ENCODE measurements around the gene TNNT2.

TNNT2 gene

DNA sequence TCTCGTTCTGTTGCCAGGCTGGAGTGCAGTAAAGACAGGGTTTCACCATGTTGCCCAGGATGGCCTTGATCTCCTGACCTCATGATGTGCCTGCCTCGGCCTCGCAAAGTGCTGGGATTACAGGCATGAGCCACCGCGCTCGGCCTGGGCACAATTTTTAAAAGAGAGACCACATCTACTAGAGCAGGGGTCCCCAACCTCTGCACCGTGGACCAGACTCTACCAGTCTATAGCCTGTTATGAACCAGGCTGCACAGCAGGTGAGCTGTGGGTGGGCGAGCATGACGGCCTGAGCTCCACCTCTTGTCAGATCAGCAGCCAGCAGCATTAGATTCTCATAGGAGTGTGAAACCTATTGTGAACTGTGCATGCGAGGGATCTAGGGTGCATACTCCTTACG, 20.8 kb downstream of the TNNT2 start:
- no peak for DNase-seq (ENCODE audit: low read depth)

GRCh38 chr1:201356236-201356635, 21.2 kb downstream of the TNNT2 start:
- DNase-seq (ENCODE audit: low read depth), result no peak

DNA sequence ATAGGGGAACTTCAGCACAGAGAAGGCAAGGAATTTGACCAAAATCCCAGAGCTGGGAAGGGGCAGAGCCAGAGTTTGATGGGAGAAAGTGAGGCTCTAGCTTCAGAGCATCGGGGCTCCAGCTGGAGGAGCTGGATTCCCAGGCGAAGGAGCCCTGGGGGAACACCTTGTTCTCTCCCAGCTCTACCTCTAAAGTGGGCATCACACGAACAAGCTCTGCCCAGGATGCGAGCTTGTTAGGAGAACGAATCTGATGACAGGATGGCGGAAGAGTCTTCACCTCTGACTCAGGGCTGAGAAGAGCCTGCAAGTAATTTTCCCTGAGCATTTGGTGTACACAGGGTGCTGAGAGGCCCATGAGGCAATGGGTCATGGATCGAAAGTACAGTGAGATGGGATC, 22.0 kb downstream of the TNNT2 start:
- DNase-seq (ENCODE audit: low read depth), result no peak

DNA sequence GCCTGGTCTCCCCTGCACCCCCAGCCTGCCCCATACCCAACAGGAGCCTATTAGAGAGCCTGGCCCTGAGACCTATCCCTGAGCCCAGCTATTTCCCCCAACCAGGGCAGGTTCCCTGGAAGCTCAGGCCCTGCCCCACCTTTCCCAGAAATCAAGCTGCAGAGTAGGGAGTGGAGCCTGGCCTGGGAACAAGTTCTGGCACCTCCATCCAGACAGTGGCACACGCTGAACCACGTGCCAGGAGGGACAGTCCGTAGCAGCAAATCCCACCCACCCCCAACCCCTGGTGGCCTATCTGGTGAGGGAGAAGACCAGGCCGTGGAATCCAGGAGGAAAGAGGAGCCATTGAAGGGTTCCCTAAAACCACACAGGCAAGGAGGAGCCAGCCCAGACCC, 22.6 kb downstream of the TNNT2 start:
- no peak for DNase-seq (ENCODE audit: low read depth)

DNA sequence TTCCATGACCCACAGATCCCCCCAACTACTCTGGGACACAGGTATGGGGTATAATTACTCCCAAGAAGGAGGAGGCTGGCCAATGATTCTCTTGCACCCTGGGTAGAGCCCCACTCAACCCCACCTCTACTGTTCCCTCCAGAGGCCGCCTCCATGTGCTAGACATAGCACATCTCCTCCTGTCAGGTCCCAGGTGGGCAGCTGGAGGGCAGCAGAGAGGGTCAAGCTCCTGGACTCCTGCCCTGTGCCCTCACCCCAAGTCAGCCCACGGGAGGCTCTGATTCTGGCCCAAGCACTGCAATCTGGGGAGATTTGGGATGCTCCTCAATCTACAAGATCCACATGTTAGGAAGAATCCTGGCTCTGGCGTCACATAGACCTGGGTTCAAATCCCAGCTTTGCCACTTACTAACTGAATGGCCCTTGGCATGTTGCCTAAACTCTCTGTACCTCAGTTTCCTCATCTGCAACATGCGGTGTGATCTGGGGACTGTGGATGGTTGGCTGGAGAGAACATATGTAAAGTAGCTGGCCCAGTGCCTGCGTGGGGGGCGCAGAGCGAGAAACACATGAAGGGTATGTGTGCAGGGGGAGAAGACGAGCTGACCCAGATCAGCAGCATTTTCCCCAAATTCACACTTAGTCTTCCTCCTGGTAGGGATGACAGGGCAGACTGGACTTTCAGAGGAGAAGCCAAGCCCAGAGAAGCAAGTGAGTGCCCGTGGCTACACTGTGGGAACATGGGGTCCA, 23.2 kb downstream of the TNNT2 start:
- DNase-seq (ENCODE audit: low read depth), result no peak

DNA sequence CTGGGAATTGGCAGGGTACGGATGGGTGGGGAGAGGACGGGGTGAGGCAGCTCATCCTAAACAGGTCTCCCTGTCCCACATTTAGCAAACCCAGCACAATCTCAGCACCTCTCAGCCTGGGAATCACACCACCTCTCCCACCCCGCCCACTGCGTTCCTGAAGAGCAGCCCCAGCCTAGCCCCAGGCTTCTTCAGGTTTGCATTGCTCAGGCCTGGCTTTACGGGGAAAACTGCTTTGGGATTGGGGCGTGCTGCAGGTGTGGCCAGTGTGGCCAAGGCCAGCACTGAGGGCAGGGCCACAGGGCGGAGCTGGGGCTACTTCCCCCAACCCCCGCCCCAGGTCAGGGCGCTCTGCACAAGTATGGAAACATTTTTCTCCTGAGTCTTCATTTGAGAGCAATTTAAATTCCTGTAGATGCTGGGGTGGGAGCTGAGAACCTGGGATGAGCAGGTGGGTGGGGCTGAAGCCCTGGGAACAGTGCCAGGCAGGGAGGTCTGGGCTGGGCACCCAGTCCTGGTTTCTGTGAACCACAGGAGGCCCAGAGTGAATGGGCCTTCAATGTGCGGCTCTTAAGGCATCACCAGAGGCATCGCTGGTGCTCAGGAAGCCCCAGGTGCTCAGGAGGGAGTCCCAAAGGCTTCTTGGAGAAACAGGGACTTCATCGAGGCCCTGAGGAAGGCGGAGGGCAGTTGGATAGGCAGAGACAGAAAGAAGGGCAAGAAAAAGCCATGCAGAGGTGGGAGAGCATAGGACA, 24.1 kb downstream of the TNNT2 start:
- DNase-seq (ENCODE audit: low read depth), result no peak

DNA sequence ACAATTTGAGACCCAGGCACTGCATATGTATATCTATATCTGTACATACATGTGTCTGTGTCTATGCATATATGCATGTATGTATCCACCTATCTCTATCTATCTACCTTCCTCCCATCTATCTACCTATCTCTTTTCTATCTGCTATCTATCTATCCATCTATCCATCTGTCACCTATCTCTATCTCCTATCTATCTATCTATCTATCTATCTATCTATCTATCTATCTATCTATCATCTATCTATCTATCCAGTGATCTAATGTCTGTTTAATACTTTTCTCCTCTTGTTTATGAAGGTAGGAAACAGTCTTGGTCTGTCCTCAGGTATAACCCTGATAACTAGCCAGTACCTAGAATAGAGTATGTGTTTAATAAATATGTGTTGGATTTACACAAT, 25.9 kb downstream of the TNNT2 start:
- DNase-seq (ENCODE audit: low read depth), result no peak

DNA sequence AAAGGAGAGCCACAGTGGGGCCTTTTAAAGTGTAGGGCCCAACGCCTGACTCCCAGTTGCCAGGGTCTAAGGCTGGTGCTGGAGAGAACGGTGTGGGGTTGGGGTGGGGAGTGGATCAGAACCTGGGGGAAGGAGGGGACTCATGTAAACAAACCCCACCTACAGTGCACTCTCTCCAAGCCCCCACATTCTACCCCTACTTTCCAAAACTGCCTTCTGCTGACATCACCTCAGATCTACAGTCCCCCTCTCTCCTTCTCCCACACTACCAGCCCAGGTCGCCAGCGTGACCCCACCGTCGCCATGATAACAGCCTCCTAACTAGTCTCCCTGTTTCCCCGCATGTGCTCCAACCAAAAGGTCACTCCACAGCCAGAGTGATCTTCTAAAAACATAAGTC, 26.6 kb downstream of the TNNT2 start:
- no peak for DNase-seq (ENCODE audit: low read depth)

DNA sequence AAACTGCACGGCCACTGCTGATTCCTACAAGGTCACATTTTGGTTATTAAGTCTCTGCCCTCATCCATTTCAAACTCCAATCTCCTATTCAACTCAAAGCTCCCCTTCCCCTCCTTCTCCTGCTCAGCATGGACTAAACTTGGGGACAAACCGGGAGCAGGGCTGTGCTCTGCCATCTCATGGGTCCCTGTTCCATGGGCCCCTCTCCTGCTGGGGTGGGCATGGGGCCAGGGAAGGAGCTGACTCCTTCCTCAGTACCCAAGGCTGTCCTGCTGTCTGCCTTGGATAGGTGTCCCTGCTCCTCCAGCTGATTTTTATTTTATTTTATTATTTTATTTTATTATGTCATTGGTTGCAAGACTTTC, 27.1 kb downstream of the TNNT2 start:
- no peak for DNase-seq (ENCODE audit: low read depth)

GRCh38 chr1:201349092-201349491, 28.4 kb downstream of the TNNT2 start:
- DNase-seq (ENCODE audit: low read depth), result no peak

DNA sequence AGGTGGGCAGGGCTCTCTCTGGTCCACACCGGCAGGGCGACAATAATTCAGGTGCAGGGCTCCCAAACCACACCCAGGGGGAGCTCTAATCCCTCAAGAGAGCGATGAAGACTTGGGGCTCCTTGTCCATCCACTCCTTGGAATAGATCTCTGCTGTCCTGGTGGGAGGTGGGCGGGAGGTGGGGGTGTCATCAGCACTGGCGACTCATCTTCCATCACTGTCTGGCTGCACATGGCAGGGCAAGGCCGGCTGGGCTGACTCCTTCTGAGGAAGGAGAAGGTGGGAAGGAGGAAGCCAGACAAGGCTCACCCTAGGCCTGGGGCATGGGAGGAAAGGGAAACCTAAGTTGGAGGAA, 29.3 kb downstream of the TNNT2 start:
- no peak for DNase-seq (ENCODE audit: low read depth)

GRCh38 chr1:201347498-201348210, 29.8 kb downstream of the TNNT2 start:
- DNase-seq (ENCODE audit: low read depth), result no peak

- no peak for DNase-seq (ENCODE audit: low read depth)
These were observed 30.5 kb downstream of the TNNT2 start for GRCh38 chr1:201346987-201347386.

DNA sequence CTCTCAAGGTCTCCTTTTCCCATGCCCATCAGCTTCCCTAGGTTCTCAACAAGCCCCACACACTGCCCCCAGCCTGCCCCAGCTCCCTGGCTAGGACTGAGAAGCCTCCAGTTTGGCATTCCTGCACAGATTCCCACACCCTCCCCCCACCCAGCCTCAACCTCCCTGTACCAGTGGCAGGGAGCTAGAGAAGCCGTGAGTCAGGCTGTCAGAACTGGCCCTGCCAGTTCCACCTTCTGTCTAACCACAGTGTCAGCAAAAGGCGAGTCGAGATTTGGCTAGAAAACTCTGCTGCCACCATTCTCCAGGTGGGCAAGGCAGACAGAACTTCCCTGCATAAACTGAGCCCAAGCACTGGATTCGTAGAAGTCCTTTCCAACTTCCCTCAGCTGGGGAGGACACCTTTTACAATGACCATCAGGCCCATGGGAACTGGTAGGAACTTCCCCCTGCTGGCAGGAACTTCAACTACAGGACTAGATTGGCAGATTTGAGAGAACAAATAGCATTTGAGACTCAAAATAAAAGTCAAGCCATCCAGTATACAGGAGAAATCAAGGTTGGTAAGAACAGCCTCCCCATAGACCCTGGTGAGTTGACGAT, 31.0 kb downstream of the TNNT2 start:
- no peak for DNase-seq (ENCODE audit: low read depth)

DNA sequence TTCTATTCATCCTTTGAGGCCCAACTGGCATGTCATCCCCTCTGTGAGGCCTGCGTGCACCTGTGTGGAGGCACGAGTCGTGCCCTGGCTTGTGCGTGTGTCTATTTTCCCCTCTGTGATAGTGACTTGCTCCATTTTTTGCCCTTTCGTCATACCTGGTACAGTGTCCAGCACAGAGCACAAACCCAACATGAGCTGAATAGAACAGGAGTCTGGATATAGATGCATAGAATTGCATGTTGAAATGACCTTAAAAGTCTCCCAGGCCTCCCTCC, 32.5 kb downstream of the TNNT2 start:
- no peak for DNase-seq (ENCODE audit: low read depth)

DNA sequence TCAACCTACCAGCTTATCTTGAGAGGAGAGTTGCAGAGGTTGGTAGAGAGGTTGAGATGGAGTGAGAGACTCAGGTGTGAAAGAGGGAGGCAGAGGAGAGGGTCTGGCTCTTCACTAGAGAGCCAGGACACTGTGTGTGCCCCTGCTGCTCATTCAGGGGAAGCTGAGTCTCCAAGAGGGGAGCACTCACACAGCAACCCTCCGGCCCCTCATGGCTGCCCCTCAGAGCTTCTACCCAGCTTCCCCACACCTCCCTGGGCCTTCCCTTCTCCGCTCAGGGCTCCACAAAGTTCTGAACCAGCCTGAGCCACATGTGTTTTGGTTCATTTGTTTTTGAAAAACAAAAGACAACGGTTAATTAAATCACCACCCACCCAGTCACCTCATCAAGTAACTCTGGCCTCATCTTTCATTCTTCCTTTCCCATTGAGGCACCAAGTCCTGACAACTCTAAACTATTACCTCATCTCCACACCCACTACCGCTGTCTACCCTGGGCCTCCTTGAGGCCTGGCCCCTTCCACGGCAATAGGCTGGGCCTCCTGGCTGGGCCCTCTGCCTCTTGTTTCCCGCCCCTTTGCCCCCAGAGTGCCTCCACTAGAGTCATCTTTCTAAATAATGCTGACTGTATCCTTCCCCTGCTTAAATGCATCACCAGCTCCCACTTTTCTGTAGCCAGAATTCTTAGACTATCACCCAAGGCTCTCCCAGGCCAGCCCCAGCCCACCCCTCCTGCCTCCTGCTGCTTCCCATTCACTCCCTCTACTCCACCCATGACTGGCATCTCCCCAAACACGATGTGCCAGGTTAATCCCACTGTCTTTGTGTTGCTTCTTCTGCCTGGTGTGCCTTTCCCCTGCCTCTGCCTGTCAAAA, 33.0 kb downstream of the TNNT2 start:
- no peak for DNase-seq (ENCODE audit: low read depth)

GRCh38 chr1:201341377-201341776, 36.1 kb downstream of the TNNT2 start:
- no peak for DNase-seq (ENCODE audit: low read depth)

GRCh38 chr1:201336711-201337450, 40.6 kb downstream of the TNNT2 start:
- no peak for DNase-seq (ENCODE audit: low read depth)

DNA sequence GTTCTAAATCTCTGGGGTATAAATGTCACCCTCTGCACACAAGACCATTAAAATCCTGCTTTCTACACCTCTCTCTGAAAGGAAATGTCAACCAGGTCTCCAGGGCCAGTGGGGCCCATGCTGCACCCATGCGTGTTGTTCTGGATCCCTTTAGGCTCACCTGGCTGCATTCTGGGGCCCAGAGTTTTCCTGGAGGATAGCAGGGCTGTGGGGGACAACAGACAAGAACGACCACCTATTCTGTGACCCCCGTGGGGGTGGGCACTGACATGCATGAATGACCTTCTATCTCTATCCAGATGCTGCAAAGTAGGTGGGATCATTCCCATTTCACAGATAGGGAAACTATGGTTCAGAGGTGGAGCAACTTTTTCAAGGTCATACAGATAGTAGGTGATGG, 41.6 kb downstream of the TNNT2 start:
- no peak for DNase-seq (ENCODE audit: low read depth)

- DNase-seq (ENCODE audit: low read depth), result no peak
These were observed 42.2 kb downstream of the TNNT2 start for GRCh38 chr1:201335174-201335870.
